Suprapubic skin (tissue), 3 donors: Measurements from ENCODE around the gene ITPKA.

Experiments
- POLR2A ChIP-seq, 2 donors: fragments of 450-650 bp; IDR thresholded peaks; one replicate each; pipeline ENCODE4 v1.6.1; 2017; ENCODE audit warnings: antibody characterized with exemption in 2 of 2, mild to moderate bottlenecking in 2 of 2, moderate library complexity in 2 of 2
- TF ChIP-seq, protein P1 (sequence below), 2 donors: fragments of 200-600 bp in 1 of 2; fragments of 450-650 bp in 1 of 2; sonication (generic) in 1 of 2; IDR thresholded peaks; one replicate each; pipeline ENCODE4 v1.5.1; 2016 to 2019; ENCODE audit warnings: antibody characterized with exemption in 2 of 2, mild to moderate bottlenecking in 1 of 2, moderate library complexity in 1 of 2

DNA sequence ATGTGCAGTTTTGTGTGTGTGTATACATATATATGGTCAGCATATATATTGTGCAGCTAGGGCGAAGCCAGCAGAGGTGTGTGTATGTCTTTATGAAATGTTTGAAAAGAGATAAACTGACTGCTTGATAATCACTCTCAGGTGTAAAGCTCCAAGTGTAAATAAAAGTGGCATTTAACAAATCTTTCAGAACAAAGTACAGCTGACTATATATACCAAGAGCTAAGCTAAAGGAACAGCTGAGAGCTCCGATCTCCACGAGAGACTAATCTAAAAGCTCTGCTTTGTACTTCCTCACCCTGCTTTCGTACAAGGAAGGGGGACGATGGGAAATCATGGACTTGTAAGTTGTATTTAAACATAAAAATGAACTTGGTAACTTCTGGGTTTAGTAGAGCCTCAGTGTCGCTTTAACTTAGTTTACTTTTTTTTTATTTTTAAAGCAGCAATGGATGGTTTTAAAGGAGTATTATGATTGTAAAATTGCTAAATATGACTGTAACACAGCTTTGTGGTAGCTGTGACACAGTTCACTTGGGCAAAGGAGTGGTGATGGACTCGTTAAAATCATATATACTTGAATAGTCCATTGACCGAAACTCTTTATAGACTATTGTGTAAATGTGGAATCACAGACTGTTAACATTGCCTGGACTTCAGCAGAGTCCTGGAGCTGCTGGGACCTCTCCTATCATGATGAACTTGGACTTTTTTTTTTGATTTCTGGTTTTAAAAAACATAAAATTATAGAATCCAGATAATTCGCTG lies 11.4 kb upstream of the ITPKA start:
- no peak for TF ChIP-seq POLR2A (IDR thresholded peaks at IDR 0.05)
- TF ChIP-seq, protein P1, sequence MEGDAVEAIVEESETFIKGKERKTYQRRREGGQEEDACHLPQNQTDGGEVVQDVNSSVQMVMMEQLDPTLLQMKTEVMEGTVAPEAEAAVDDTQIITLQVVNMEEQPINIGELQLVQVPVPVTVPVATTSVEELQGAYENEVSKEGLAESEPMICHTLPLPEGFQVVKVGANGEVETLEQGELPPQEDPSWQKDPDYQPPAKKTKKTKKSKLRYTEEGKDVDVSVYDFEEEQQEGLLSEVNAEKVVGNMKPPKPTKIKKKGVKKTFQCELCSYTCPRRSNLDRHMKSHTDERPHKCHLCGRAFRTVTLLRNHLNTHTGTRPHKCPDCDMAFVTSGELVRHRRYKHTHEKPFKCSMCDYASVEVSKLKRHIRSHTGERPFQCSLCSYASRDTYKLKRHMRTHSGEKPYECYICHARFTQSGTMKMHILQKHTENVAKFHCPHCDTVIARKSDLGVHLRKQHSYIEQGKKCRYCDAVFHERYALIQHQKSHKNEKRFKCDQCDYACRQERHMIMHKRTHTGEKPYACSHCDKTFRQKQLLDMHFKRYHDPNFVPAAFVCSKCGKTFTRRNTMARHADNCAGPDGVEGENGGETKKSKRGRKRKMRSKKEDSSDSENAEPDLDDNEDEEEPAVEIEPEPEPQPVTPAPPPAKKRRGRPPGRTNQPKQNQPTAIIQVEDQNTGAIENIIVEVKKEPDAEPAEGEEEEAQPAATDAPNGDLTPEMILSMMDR (IDR thresholded peaks at IDR 0.05) = no peak
